ENCODE data around the gene NPIPA7. TPM values are rescaled to one million over a fixed set of nuclear protein-coding genes. Genes with fewer than 3 reads are reported as not detected.

NPIPA7 gene
- total RNA-seq, 5 donors from 2014 or later (not counting 1 experiment from before 2014, with no cell fraction given): 1.1 to 7.7 (median 4.4) TPM

Other genes with a start within 250 kb of the NPIPA7 start
- gene ABCC6, start 155.6 kb upstream of the NPIPA7 start, total RNA-seq: under 1 TPM in 1 of 5 donors, not detected in 4; 0.12 TPM
- 10 to 100 TPM; 34.1 to 54.7 (median 47.3) TPM for gene NOMO3, start 146.6 kb upstream of the NPIPA7 start, total RNA-seq

Data from T-cell (primary cell).